WTC11 (cell line): ENCODE data around the gene ASTN2.

Source experiments
- CTCF ChIP-seq: fragments of 200-600 bp; IDR thresholded peaks from 2 replicates; pipeline ENCODE4 v1.8.0; 2022; ENCODE audit warnings: antibody characterized with exemption
- HMGXB4 ChIP-seq: sonication (generic); formaldehyde crosslinking; IDR thresholded peaks from 2 replicates; pipeline ENCODE4 v1.8.1; 2023; ENCODE audit warnings: mild to moderate bottlenecking, moderate library complexity, missing genetic modification reagents
- NFYB ChIP-seq: sonication (generic); formaldehyde crosslinking; conservative IDR thresholded peaks from 2 replicates; pipeline ENCODE4 v1.8.0; 2022; ENCODE audit warnings: low read depth, missing genetic modification reagents
- NR2C2 ChIP-seq: sonication (generic); formaldehyde crosslinking; IDR thresholded peaks from 2 replicates; pipeline ENCODE4 v1.8.0; 2022; ENCODE audit warnings: mild to moderate bottlenecking, missing genetic modification reagents
- NR3C1 ChIP-seq: sonication (generic); formaldehyde crosslinking; conservative IDR thresholded peaks from 2 replicates; pipeline ENCODE4 v1.8.1; 2023; ENCODE audit warnings: low read depth, mild to moderate bottlenecking, missing genetic modification reagents
- PRDM15 ChIP-seq: sonication (generic); formaldehyde crosslinking; IDR thresholded peaks from 2 replicates; pipeline ENCODE4 v1.8.0; 2022; ENCODE audit warnings: missing genetic modification reagents
- SP1 ChIP-seq: sonication (generic); formaldehyde crosslinking; conservative IDR thresholded peaks from 2 replicates; pipeline ENCODE4 v1.8.1; 2022; ENCODE audit warnings: missing genetic modification reagents

GRCh38 chr9:116978155-116978554 is 436.7 kb downstream of the ASTN2 start:
- TF ChIP-seq CTCF: no peak
- no peak for TF ChIP-seq HMGXB4 (CRISPR knock-in tag)
- no peak for TF ChIP-seq NR2C2 (CRISPR knock-in tag)
- no peak for TF ChIP-seq PRDM15 (CRISPR knock-in tag)
- no peak for TF ChIP-seq NFYB
- no peak for TF ChIP-seq SP1
- no peak for TF ChIP-seq NR3C1
